Aortic smooth muscle cell (primary cell): ENCODE measurements around the gene SPDYE1. TPM values are rescaled to one million over a fixed set of nuclear protein-coding genes. Genes with fewer than 3 reads are reported as not detected.

Experiments used
- total RNA-seq: library from RNA; depleted of rRNA; stranded (reverse); fragments of >200 nt; gene quantifications from 2 replicates; pipeline ENCODE4 v1.2.3, GENCODE V29; 2014

Gene SPDYE1, protein sequence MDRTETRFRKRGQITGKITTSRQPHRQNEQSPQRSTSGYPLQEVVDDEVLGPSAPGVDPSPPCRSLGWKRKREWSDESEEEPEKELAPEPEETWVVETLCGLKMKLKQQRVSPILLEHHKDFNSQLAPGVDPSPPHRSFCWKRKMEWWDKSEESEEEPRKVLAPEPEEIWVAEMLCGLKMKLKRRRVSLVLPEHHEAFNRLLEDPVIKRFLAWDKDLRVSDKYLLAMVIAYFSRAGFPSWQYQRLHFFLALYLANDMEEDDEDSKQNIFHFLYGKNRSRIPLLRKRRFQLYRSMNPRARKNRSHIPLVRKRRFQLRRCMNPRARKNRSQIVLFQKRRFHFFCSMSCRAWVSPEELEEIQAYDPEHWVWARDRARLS
- not detected in 2 replicates for total RNA-seq

GRCh38 chr7:43997532-43997931 lies at the start of gene SPDYE1:
TSS of gene SPDYE1 (plus strand) at chr7:43997897. CDS start at chr7:43999950, 2,053 bp downstream.

DNA sequence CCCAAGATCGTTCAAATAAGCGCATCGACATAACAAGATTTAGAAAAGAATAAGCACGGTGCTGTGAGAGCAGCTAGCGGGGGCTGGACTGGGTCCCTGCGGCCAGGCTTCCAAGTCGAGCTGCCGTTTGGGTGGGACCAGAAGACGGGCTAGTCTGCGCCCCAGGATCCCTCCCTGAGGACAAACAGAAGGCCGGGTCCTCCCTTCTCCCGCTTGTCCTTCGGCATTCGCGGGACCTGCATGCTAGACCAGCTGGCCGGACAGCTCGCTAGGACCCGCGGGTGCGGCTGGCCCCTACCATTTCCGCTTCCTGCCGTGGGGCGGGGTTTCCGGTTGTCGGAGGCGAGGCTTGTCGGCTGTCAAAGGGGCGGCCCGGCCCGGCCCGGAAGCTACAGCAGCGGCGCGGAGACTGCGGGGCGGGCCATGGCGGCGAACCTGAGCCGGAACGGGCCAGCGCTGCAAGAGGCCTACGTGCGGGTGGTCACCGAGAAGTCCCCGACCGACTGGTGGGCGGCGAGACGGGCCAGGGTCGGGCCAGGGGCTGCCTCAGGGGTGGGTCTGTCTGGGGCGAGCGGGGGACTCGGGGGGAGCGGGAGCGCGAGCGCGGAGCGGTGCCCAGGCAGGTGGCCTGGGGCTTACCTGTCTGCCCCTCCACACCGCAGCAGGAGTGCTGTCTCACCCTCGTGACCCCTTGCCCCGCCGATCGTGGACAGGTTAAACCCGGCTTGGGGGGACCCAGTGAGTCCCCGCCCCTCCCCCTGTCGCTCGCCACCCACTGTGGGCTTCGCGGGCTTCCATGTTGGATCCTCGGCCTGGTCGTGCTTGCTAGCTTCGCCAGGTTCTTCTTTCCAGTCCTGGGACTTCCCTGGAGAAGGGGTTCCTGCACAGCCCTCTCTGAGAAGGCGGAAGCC lies 46.9 kb downstream of the SPDYE1 start, which contains the start of gene DBNL:
Gene DBNL (plus strand): TSS at position 388 of the 911 bp plus-strand sequence. CDS start 36 bp downstream, at position 424.

Other genes starting within 250 kb of the SPDYE1 start
- gene BLVRA, start 239.2 kb upstream of the SPDYE1 start, total RNA-seq, result 35.6 and 35.8 TPM in 2 replicates
- gene MRPS24, start 128.4 kb upstream of the SPDYE1 start, total RNA-seq, result 53.5 and 58.4 TPM in 2 replicates
- gene URGCP, start 91.3 kb upstream of the SPDYE1 start, total RNA-seq, result 30.0 and 32.1 TPM in 2 replicates
- 11.3 and 12.0 TPM in 2 replicates for gene UBE2D4, start 71.5 kb upstream of the SPDYE1 start, total RNA-seq
- 160 and 166 TPM in 2 replicates for gene DBNL, start 46.8 kb downstream of the SPDYE1 start, total RNA-seq
- 0.26 and 1.2 TPM in 2 replicates for gene PGAM2, start 67.7 kb downstream of the SPDYE1 start, total RNA-seq
- 13.6 and 16.9 TPM in 2 replicates for gene POLM, start 84.6 kb downstream of the SPDYE1 start, total RNA-seq
- gene AEBP1, start 106.4 kb downstream of the SPDYE1 start, total RNA-seq, result 141 and 228 TPM in 2 replicates
- gene POLD2, start 125.7 kb downstream of the SPDYE1 start, total RNA-seq, result 81.6 and 104 TPM in 2 replicates
- not detected in 2 replicates for gene MYL7, start 143.4 kb downstream of the SPDYE1 start, total RNA-seq
- gene GCK, start 191.5 kb downstream of the SPDYE1 start, total RNA-seq, result 0.25 and 0.26 TPM in 2 replicates
- gene YKT6, start 203.1 kb downstream of the SPDYE1 start, total RNA-seq, result 86.2 and 107 TPM in 2 replicates